ENCODE measurements around the gene CHD1L.
A peak's percentile ranks its signal among the peaks of the same experiment; 100 is the strongest.
"Not testable (repeated sequence)": the region's sequence is repeated elsewhere in the genome, so short reads cannot be mapped to it uniquely, and the experiment has no call there.

Gene CHD1L

DNA sequence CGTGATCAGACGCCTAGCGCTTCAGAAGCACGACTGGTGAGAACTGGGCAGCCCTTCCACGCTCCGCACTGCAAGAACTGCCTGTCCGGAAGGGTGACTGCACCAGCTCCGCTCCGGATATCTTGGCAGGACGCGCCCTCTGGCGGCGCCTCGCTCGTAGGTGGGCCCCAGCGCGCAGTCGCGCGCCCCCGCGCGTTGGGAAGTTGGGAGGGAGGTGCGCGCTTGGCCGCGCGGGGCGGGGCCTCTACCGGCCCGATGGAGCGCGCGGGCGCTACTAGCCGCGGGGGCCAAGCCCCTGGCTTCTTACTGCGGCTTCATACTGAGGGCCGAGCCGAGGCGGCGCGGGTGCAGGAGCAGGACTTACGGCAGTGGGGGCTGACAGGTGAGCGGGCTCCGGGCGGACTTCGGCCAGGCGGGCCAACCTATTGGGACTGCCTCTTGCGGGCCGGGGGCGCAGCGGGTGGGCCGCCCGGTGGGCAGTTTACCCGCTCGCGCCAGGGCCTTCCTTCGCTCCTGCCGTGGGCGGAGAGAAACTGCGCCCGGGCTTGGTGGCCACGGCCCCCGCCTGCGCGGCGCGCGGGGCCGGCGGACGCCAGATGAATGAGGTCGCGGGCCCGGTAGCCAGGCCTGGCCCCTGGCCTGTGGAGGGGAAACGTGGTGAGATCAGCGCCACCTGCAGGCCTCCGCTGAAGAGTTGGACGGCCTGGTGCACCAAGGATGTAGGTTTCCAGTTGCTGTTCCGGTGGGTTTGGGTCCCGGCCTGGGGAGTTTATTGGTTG lies at the start of gene CHD1L:
TSS of gene CHD1L (plus strand) at position 236 of the 779 bp plus-strand sequence. CDS start at position 256, 20 bp downstream.
- peak within 1 kb of the TSS; percentile 82 for H3K4me3 ChIP-seq (ENCODE audit: low read depth, low read length)
- TF ChIP-seq, protein P1, sequence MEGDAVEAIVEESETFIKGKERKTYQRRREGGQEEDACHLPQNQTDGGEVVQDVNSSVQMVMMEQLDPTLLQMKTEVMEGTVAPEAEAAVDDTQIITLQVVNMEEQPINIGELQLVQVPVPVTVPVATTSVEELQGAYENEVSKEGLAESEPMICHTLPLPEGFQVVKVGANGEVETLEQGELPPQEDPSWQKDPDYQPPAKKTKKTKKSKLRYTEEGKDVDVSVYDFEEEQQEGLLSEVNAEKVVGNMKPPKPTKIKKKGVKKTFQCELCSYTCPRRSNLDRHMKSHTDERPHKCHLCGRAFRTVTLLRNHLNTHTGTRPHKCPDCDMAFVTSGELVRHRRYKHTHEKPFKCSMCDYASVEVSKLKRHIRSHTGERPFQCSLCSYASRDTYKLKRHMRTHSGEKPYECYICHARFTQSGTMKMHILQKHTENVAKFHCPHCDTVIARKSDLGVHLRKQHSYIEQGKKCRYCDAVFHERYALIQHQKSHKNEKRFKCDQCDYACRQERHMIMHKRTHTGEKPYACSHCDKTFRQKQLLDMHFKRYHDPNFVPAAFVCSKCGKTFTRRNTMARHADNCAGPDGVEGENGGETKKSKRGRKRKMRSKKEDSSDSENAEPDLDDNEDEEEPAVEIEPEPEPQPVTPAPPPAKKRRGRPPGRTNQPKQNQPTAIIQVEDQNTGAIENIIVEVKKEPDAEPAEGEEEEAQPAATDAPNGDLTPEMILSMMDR (IDR thresholded peaks at IDR 0.05; ENCODE audit: control insufficient read depth, extremely low read depth, insufficient read depth): peak; percentile 97
- DNase-seq (ENCODE audit: low read depth): peak; percentile 94

DNA sequence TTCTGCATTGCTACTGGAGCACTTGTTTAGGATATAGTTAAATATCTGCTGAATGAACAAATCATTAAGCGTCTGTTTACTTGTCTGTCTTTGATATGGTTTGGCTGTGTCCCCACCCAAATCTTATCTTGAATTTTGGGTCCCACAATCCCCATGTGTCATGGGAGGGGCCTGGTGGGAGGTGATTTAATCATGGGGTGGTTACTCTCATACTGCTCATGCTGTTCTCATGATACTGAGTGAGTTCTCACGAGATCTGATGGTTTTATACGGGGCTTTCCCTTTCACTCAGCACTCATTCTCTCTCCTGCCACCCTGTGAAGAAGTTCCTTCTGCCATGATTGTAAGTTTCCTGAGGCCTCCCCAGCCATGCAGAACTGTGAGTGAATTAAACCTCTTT lies 45.2 kb upstream of the CHD1L start:
- H3K4me3 ChIP-seq (ENCODE audit: low read depth, low read length); DNase-seq (ENCODE audit: low read depth): not testable (repeated sequence)

DNA sequence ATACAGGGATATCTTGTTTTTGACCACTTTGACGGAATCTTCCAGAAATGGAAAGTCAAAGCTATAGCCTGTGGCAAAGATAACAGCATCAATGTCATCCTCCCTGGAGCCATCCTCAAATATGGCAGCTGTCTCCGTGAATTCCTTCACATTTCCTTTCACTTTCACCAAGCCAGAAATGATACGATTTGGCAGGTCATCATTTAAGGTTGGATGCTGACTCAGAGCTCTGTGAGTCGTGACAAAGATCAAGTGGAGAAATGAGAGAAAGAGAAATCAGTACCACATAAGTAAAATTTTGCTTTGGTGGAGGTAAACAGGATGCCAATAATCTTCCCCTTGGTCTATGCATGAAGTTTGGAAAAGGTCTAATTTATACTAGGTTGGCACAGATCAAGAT lies 41.2 kb upstream of the CHD1L start:
- TF ChIP-seq, protein P1 (IDR thresholded peaks at IDR 0.05; ENCODE audit: control insufficient read depth, extremely low read depth, insufficient read depth): no peak
- no peak overlapping the region for H3K4me3 ChIP-seq (ENCODE audit: low read depth, low read length)
- DNase-seq (ENCODE audit: low read depth): no peak

DNA sequence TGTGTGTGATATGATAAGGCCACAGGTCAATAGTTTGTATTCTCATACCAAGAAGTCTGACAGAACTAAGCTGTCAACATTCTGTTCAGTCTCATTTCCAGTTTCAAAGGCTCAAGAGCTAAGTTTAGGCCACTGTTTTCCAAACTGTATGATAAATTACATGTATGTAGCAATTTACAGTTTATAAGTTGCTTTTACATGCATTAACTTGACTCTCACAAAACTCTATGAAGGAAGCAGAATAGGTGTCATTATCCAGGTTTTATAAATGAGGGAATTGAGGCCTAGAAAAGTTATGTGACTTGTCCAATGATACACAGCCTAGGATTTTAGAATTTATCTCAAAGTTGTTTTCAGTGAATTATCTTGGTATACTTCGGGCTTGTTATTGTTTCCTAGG lies 40.7 kb upstream of the CHD1L start:
- TF ChIP-seq, protein P1 (IDR thresholded peaks at IDR 0.05; ENCODE audit: control insufficient read depth, extremely low read depth, insufficient read depth): no peak
- no peak overlapping the region for H3K4me3 ChIP-seq (ENCODE audit: low read depth, low read length)
- DNase-seq (ENCODE audit: low read depth): no peak

DNA sequence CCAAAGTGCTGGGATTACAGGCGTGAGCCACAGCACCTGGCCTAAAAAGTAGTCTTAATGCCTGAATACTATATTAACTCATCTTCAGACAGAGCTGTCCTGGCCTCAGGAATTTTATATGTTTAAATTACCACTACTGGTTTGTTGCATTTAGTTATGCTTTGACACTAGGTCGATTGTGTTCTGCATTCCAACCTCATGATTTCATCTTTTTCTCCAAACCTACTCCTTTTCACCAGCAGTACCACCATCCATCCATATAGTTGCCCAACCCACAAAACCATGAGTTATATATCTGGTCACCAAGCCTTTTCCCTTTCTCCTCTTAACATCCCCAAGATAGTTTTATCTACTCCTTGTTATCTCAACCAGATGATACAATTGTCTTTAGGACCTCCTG lies 39.9 kb upstream of the CHD1L start:
- TF ChIP-seq, protein P1 (IDR thresholded peaks at IDR 0.05; ENCODE audit: control insufficient read depth, extremely low read depth, insufficient read depth): no peak
- H3K4me3 ChIP-seq (ENCODE audit: low read depth, low read length): no peak overlapping the region
- DNase-seq (ENCODE audit: low read depth): no peak

DNA sequence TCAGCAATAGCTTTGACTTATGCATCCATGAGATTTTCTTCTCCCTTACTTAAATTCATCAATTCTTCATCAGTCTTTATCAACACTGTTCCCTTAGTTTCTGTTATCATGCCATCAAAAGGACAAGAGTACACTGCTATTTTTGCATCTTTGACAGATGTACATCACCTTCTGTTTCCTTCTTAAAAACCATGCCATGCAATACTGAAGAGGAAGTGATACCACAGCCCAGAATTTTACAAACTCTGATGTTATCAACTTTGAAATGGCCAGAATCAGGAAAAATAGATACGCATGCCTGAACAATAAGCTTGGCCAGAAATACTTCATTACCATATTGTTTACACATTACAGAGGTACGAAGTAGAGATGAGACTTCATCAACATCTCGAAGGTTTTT lies 38.4 kb upstream of the CHD1L start:
- TF ChIP-seq, protein P1 (IDR thresholded peaks at IDR 0.05; ENCODE audit: control insufficient read depth, extremely low read depth, insufficient read depth): no peak
- no peak for DNase-seq (ENCODE audit: low read depth)
- no peak overlapping the region for H3K4me3 ChIP-seq (ENCODE audit: low read depth, low read length)

DNA sequence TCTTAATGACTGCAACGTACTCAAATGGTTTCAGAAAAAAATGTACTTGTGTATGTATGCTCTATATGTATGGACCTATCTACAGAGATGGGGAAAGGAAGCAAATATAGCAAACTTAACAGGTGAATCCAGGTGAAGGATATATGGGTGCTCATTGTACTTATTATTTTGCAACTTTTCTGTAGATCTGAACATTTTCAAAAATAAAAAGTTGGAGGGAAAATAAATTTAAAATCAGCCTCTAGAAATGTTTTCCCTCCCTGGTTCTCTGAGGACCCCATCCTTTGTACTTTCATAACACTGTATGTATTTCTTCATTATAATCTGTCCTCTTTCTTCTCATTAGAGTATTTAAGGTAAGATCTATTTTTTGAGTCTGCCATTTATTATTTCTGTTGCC lies 35.3 kb upstream of the CHD1L start:
- TF ChIP-seq, protein P1 (IDR thresholded peaks at IDR 0.05; ENCODE audit: control insufficient read depth, extremely low read depth, insufficient read depth): no peak
- H3K4me3 ChIP-seq (ENCODE audit: low read depth, low read length): no peak overlapping the region
- no peak for DNase-seq (ENCODE audit: low read depth)

Measured in LNCaP clone FGC (cell line).